Keratinocyte (primary cell): Measurements from ENCODE around the gene SLC25A14.
"Not testable (repeated sequence)": the region's sequence is repeated elsewhere in the genome, so short reads cannot be mapped to it uniquely, and the experiment has no call there.

ENCODE experiments used
- CTCF ChIP-seq, 3 experiments: IDR thresholded peaks in 1 of 3; conservative IDR thresholded peaks in 1 of 3; optimal IDR thresholded peaks in 1 of 3; 2 replicates in 2 of 3; 3 replicates in 1 of 3; pipeline versions ENCODE3 to v1.5.1; 2011; ENCODE audit warnings: low read length in 3 of 3, mild to moderate bottlenecking in 3 of 3, moderate library complexity in 2 of 3, control low read depth in 1 of 3, inconsistent platforms in 1 of 3; ENCODE audit not compliant: insufficient read depth in 2 of 3; ENCODE audit errors: extremely low read depth in 1 of 3
- EZH2 ChIP-seq: IDR thresholded peaks from one replicate; pipeline ENCODE4 v1.6.1; 2012; ENCODE audit warnings: inconsistent platforms, mild to moderate bottlenecking, low read length, moderate library complexity

GRCh38 chrX:130319886-130320285 lies 19.8 kb upstream of the SLC25A14 start:
- TF ChIP-seq CTCF (optimal IDR thresholded peaks at IDR 0.05 in 1 of 3, IDR thresholded peaks at IDR 0.05 in 1 of 3, conservative IDR thresholded peaks at IDR 0.05 in 1 of 3; ENCODE audit: extremely low read depth in 1 of 3, insufficient read depth in 2 of 3, low read length in 3 of 3); EZH2: not testable (repeated sequence)
